ENCODE measurements around the gene TSPAN4.

- TF ChIP-seq CTCF (conservative IDR thresholded peaks at IDR 0.05; ENCODE audit: low read length) (no peak), EZH2phosphoT487 (IDR thresholded peaks at IDR 0.05; ENCODE audit: borderline replicate concordance, low read depth, low read length) (no peak)
Observed at GRCh38 chr11:849104-849824, 6.6 kb downstream of the TSPAN4 start.

All from OCI-LY7 (cell line).